ENCODE measurements around the gene SLFN14.
"Not testable (repeated sequence)": the region's sequence is repeated elsewhere in the genome, so short reads cannot be mapped to it uniquely, and the experiment has no call there.

Gene SLFN14

GRCh38 chr17:35537601-35538141 lies 22.9 kb downstream of the SLFN14 start, which contains the start of gene SLFN12L:
SLFN12L (minus strand) TSS chr17:35537678; CDS start chr17:35522364, 15,314 bp downstream.
- H3K4me3 ChIP-seq (ENCODE audit: low read depth, low read length), result no peak within 1 kb of the TSS
- TF ChIP-seq, protein P1, sequence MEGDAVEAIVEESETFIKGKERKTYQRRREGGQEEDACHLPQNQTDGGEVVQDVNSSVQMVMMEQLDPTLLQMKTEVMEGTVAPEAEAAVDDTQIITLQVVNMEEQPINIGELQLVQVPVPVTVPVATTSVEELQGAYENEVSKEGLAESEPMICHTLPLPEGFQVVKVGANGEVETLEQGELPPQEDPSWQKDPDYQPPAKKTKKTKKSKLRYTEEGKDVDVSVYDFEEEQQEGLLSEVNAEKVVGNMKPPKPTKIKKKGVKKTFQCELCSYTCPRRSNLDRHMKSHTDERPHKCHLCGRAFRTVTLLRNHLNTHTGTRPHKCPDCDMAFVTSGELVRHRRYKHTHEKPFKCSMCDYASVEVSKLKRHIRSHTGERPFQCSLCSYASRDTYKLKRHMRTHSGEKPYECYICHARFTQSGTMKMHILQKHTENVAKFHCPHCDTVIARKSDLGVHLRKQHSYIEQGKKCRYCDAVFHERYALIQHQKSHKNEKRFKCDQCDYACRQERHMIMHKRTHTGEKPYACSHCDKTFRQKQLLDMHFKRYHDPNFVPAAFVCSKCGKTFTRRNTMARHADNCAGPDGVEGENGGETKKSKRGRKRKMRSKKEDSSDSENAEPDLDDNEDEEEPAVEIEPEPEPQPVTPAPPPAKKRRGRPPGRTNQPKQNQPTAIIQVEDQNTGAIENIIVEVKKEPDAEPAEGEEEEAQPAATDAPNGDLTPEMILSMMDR (conservative IDR thresholded peaks at IDR 0.05; ENCODE audit: low read depth, low read length), result no peak
- DNase-seq (ENCODE audit: low read depth), result no peak

DNA sequence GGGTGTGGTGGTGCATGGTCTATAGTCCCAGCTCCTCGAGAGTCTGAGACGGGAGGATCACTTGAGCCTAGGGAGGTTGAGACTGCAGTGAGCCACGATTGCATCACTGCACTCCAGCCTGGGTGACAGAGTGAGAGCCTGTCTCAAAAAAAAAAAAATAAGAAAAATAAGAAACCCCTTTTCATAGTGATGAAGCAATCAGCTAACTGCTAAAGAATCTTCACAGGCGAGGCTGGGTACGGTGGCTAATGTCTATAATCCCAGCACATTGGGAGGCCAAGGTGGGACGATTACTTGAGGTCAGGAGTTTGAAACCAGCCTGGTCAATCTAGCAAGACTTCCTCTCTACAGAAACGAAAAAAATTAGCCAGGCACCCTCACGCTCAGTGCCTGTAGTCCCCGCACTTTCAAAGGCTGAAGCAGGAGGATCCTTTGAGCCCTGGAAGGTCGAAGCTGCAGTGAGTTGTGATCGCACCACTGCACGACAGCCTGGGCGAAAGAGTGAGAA lies 23.9 kb downstream of the SLFN14 start:
- H3K4me3 ChIP-seq (ENCODE audit: low read depth, low read length), result no peak overlapping the region
- TF ChIP-seq, protein P1 (conservative IDR thresholded peaks at IDR 0.05; ENCODE audit: low read depth, low read length), result no peak
- DNase-seq (ENCODE audit: low read depth), result no peak

DNA sequence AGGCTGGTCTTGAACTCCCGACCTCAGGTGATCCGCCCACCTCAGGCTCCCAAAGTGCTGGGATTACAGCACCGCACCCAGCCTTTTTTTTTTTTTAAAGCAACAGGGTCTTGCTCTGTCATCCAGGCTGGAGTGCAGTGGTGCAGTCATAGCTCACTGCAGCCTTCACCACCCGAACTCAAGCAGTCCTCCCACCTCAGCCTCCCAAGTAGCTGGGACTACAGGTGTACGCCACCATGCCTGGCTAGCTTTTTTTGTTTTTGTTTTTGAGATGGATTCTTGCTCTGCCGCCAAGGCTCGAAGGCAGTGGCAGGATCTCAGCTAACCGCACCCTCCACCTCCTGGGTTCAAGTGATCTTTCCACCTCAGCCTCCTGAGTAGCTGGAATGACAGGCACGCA lies 25.2 kb downstream of the SLFN14 start:
- H3K4me3 ChIP-seq (ENCODE audit: low read depth, low read length); DNase-seq (ENCODE audit: low read depth): not testable (repeated sequence)

- DNase-seq (ENCODE audit: low read depth), result no peak
- H3K4me3 ChIP-seq (ENCODE audit: low read depth, low read length), result no peak overlapping the region
- TF ChIP-seq, protein P1 (conservative IDR thresholded peaks at IDR 0.05; ENCODE audit: low read depth, low read length), result no peak
Measured at GRCh38 chr17:35534576-35535093, 26.0 kb downstream of the SLFN14 start.

DNA sequence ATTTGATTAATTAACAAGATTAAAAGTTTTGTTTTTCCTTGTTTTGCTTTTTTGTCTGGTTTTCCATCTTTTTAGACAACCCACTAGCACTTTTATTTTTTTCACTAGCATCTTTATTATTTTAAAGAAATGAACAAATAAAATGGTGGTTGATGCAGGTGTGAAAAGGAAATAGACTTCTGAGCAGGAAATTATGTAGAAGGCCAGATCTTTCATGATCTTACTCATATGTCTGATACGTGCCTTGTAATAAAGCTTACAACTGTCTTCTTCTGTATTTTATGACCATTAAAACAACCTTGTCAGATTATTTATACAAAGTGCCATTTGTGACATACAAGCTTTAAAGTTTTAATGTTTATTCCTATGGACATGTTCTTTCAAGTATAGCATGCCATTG lies 29.5 kb downstream of the SLFN14 start:
- TF ChIP-seq, protein P1 (conservative IDR thresholded peaks at IDR 0.05; ENCODE audit: low read depth, low read length), result no peak
- DNase-seq (ENCODE audit: low read depth), result no peak
- H3K4me3 ChIP-seq (ENCODE audit: low read depth, low read length), result no peak overlapping the region

DNA sequence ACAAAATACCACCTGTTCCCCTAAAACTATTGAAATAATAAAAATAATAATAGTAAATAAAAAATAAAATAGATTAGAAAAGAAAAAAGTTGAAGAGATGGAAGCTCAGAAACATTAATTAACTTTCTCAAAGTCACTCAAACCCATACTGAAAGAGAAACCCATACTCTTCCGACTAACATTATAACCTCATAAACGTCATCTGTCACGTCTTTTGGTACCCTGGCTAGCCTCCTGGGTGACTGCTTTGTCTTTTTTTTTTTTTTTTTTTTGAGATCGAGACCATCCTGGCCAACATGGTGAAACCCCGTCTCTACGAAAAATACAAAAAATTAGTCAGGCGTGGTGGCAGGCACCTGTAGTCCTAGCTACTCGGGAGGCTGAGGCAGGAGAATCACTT lies 30.8 kb downstream of the SLFN14 start:
- H3K4me3 ChIP-seq (ENCODE audit: low read depth, low read length), result no peak overlapping the region
- DNase-seq (ENCODE audit: low read depth), result no peak
- TF ChIP-seq, protein P1 (conservative IDR thresholded peaks at IDR 0.05; ENCODE audit: low read depth, low read length), result no peak

DNA sequence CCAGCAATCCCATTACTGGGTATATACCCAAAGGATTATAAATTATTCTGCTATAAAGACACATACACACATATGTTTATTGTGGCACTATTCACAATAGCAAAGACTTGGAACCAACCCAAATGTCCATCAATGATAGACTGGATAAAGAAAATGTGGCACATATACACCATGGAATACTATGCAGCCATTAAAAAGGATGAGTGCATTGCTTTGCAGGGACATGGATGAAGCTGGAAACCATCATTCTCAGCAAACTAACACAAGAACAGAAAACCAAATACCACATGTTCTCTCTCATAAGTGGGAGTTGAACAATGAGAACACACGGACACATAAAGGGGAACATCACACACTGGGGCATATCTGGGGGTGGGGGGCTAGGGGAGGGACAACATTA lies 31.3 kb downstream of the SLFN14 start:
- DNase-seq (ENCODE audit: low read depth); H3K4me3 ChIP-seq (ENCODE audit: low read depth, low read length): not testable (repeated sequence)

DNA sequence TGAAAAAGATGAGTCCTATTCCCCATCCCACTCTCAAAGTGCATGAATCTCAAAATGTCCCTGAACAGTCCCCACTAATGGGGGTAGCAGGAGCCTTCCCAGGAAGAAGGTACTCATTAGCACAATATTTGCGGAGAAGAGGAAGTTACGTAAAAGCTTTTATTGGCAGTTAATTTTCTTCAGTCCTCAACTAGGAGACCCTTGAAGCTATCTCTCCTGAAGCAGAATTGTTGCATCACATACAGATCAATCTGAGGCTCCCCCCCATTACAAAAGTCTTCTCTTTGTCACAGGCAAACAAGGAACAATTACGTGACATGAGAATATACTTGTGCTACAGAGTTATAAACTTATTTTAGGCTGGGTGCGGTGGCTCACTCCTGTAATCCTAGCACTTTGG lies 37.3 kb downstream of the SLFN14 start:
- H3K4me3 ChIP-seq (ENCODE audit: low read depth, low read length), result no peak overlapping the region
- DNase-seq (ENCODE audit: low read depth), result no peak
- TF ChIP-seq, protein P1 (conservative IDR thresholded peaks at IDR 0.05; ENCODE audit: low read depth, low read length), result no peak

DNA sequence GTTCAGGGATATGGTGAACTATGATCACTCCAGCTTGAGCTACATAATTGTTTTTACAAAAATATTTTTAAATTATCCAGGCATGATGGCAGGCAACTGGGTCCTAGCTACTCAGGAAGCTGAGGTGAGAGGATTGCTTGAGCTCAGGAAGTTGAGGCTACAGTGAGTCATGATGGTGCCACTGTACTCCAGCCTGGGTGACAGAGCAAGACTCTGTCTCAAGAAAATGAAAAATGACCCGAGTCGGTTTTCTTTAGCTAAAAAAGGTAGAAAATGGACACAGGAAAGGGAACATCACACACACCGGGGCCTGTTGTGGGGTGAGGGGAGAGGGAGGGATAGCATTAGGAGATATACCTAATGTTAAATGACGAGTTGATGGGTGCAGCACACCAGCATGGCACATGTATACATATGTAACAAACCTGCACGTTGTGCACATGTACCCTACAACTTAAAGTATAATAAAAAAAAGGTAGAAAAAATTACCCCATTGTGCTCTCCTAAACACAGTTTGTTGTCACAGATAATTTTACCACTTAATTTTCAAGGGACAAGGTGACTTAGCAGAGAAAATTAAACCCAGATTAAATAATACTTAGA lies 38.9 kb downstream of the SLFN14 start:
- H3K4me3 ChIP-seq (ENCODE audit: low read depth, low read length); DNase-seq (ENCODE audit: low read depth): not testable (repeated sequence)
